Limb (tissue), 2 donors: ENCODE data around the gene NLRC3.
A peak's percentile ranks its signal among the peaks of the same experiment; 100 is the strongest.

Source experiments
- DNase-seq, 2 donors: peaks; one replicate each; pipeline ENCODE4 v3.0.0-alpha.2; 2016; ENCODE audit errors: extremely low spot score in 2 of 2

The NLRC3 gene

GRCh38 chr16:3580686-3581085 lies 3.5 kb upstream of the NLRC3 start:
- peak; percentile 23 to 76 for DNase-seq

GRCh38 chr16:3580251-3580651 lies 3.0 kb upstream of the NLRC3 start:
- DNase-seq: peak; percentile 10 to 47

GRCh38 chr16:3579776-3580175 lies 2.6 kb upstream of the NLRC3 start:
- DNase-seq: no peak

GRCh38 chr16:3578610-3579551 lies 1.7 kb upstream of the NLRC3 start:
- DNase-seq: no peak

GRCh38 chr16:3578121-3578520 lies 918 bp upstream of the NLRC3 start:
- DNase-seq: no peak

- DNase-seq: no peak
Measured at GRCh38 chr16:3576211-3576610, 992 bp downstream of the NLRC3 start.

- DNase-seq: no peak
Measured at GRCh38 chr16:3575491-3575890, 1.7 kb downstream of the NLRC3 start.

- no peak for DNase-seq
Measured at GRCh38 chr16:3574195-3574594, 3.0 kb downstream of the NLRC3 start.

GRCh38 chr16:3573146-3573815 lies 3.9 kb downstream of the NLRC3 start:
- no peak for DNase-seq

GRCh38 chr16:3570420-3571062 lies 6.7 kb downstream of the NLRC3 start:
- DNase-seq: no peak

- no peak for DNase-seq
Measured at GRCh38 chr16:3569851-3570250, 7.4 kb downstream of the NLRC3 start.

GRCh38 chr16:3566990-3567389 lies 10.2 kb downstream of the NLRC3 start:
- no peak for DNase-seq

- no peak for DNase-seq
Measured at GRCh38 chr16:3564889-3565141, 12.4 kb downstream of the NLRC3 start.

GRCh38 chr16:3564130-3564888 lies 12.9 kb downstream of the NLRC3 start:
- DNase-seq: no peak

GRCh38 chr16:3562914-3563480 lies 14.2 kb downstream of the NLRC3 start:
- DNase-seq: no peak

GRCh38 chr16:3561626-3562025 lies 15.6 kb downstream of the NLRC3 start:
- DNase-seq: no peak

- no peak for DNase-seq
Measured at GRCh38 chr16:3554351-3554928, 22.8 kb downstream of the NLRC3 start.

- DNase-seq: no peak
Measured at GRCh38 chr16:3553138-3553923, 23.9 kb downstream of the NLRC3 start.

- DNase-seq: no peak
Measured at GRCh38 chr16:3550851-3551847, 26.1 kb downstream of the NLRC3 start.
